AG04449 (cell line): Measurements from ENCODE around the gene DENND1A.

Source experiments
- CTCF ChIA-PET: fragments of 350-600 bp; formaldehyde crosslinking; extraction: SDS; loops from one replicate; lab custom pipeline; 2021; ENCODE audit warnings: antibody characterized with exemption; lab: Yijun Ruan, JAX
- POLR2A ChIA-PET: fragments of 400-600, 350-600 bp; formaldehyde crosslinking; extraction: SDS; loops from one replicate; lab custom pipeline; 2020; ENCODE audit warnings: antibody characterized with exemption, inconsistent platforms; lab: Yijun Ruan, JAX
- DNase-seq: peaks from one replicate; pipeline ENCODE4 v3.0.0-alpha.2; 2010; ENCODE audit warnings: low read depth, low spot score
- H3K4me3 ChIP-seq: 2 replicates; pipeline ENCODE4 v1.5.1; 2011; ENCODE audit warnings: low read depth, mild to moderate bottlenecking, control low read depth, low read length
- TF ChIP-seq, protein P1 (sequence below): IDR thresholded peaks from one replicate; pipeline ENCODE4 v1.5.1; 2011; ENCODE audit warnings: mild to moderate bottlenecking, moderate library complexity, low read length, control low read depth, inconsistent platforms; ENCODE audit not compliant: insufficient read depth; ENCODE audit errors: missing control alignments

Gene DENND1A

DNA sequence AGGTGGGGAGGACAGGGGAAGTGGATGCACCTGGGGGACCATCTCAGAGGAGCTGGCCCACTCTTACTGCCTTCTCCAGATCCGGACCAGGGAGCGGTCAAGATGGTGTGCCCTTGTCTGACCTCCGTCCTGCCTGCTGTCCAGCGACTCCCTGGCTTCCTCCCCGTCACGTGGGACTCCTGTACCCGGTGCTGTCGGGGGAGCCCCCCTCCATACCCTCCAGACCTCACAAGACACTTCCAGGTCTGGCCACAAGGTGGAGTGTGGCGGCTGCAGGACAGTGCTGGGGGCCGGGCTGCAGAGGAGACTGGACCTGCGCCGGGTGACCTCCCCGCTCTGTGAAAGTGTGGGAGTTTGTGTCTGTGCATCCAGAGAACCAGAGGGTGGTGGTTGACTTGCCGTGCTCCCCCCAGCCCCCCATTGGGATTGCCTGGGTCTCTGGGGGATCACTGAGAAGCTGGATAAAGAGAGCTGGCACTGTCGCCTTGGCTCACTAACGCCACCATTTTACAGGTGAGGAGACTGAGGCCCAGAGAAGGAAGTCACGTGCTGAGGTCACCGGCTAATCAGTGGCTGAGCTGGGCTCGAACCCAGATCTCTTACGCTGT, 575.8 kb downstream of the DENND1A start:
- H3K4me3 ChIP-seq = no peak overlapping the region
- DNase-seq = no peak
- POLR2A ChIA-PET = no interaction called here
- TF ChIP-seq, protein P1, sequence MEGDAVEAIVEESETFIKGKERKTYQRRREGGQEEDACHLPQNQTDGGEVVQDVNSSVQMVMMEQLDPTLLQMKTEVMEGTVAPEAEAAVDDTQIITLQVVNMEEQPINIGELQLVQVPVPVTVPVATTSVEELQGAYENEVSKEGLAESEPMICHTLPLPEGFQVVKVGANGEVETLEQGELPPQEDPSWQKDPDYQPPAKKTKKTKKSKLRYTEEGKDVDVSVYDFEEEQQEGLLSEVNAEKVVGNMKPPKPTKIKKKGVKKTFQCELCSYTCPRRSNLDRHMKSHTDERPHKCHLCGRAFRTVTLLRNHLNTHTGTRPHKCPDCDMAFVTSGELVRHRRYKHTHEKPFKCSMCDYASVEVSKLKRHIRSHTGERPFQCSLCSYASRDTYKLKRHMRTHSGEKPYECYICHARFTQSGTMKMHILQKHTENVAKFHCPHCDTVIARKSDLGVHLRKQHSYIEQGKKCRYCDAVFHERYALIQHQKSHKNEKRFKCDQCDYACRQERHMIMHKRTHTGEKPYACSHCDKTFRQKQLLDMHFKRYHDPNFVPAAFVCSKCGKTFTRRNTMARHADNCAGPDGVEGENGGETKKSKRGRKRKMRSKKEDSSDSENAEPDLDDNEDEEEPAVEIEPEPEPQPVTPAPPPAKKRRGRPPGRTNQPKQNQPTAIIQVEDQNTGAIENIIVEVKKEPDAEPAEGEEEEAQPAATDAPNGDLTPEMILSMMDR = peak; percentile 92
- CTCF ChIA-PET = interaction anchor here (0.7 to 10.5 kb wide), 20 partner anchors 10 to 1051 kb away, joined by 3 to 288 read pairs (median 6); no protein-coding TSS in a partner anchor

DNA sequence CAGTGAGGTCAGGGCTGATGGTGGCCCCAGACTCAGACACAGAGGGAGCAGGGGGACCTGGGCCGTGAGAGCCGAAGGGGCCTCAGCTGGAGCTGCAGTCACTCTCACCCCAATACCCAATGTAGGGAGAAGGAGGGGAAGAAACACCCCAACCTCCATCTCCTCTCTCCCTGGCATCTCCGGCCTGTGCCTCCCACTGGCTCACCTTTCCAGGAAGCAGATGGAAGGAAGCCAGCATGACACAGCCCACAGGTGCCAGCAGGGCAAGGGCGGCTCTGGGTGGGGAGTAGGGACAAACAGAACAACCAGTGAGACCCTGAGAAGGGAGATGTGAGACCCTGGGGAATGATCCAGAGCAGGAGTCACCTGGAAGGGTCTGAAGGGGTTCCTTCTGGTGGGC, 576.9 kb downstream of the DENND1A start:
- no peak for DNase-seq
- POLR2A ChIA-PET = no interaction called here
- no peak overlapping the region for H3K4me3 ChIP-seq
- TF ChIP-seq, protein P1 = no peak
- CTCF ChIA-PET = interaction anchor here (1.3 to 10.5 kb wide), 8 partner anchors 12 to 274 kb away, joined by 3 to 288 read pairs (median 22); no protein-coding TSS in a partner anchor

DNA sequence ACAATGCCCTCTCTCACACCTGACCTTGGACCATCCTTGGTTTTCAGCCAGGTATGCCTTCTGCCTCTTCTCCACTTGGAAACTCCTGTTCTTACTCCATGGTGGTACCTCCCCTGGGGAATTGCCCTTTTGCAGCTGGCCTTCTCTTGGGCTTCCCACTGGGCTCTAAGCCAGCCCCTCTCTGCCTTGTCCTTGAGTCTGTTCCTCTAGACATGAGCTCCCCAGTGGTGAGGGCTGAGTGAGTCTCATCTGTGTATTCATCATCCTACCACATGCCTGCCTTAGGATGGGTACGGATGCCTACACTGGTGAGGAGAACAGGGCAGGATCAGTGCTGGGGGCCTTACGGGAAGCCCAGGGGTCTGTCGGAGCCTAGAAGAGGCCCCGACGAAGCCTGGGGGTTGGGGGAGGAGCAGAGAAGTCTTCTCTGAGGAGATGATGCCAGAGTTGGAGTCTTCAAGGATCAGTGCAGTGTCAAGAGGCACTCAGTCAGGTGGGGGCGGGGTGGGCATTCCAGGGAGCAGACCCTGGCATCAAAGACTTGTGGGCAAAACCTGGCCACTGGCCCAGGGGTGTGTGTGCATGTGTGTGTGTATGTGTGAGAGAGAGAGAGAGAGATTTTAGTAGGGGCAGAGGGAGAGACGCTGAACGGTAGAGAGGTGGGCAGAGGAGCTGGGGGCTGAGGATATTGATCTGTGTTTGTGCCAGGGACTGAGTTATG, 579.2 kb downstream of the DENND1A start:
- DNase-seq = no peak
- TF ChIP-seq, protein P1 = no peak
- ChIA-PET CTCF (interaction anchor here (0.7 to 10.5 kb wide), 33 partner anchors 11 to 1226 kb away, joined by 3 to 288 read pairs (median 4); partner anchors contain the start of genes PDCL and ZBTB6), POLR2A (interaction anchor here (0.5 kb wide), 1 partner anchor 914 kb away, joined by 3 read pairs; no protein-coding TSS in a partner anchor)
- H3K4me3 ChIP-seq = no peak overlapping the region

DNA sequence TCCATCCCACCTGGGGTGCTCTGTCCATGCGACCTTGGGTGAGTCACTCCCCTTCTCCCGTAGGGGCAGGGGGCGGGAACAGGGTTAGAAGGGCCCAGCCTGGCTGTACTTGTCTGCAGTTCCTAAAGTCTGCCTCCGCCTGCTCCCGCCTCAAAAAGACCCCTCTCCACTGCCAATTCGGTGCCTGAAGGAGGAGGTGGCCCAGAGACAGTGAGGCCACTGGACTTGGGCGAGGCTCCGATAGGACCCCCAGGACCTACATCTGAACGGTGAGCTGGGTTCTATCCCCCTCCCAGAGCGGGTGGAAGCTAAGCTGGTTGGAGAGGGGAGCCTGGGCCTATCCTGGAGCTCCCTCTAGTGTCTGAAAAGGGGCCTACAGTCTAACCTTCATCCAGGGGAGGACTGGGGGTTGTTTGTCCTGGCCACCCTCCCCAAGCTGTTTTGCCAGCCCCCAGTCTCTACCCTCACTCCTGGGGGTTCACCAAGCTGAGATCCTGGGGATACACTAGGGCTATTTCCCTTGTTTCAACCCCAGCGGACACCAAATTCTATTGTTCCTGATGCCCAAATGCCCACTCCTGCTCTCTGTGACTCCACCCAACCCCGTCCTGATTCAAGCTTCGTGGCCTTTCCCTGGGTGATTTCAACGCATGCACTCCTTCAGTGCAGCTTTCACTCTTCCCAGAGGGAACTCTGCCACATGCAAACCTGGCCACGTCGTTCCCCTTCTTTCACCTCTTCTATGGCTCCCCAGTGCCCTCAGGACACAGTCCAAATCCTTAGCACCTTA, 580.0 kb downstream of the DENND1A start:
- ChIA-PET POLR2A (interaction anchor here (0.5 kb wide), 1 partner anchor 915 kb away, joined by 3 read pairs; no protein-coding TSS in a partner anchor), CTCF (interaction anchor here (0.7 to 10.5 kb wide), 56 partner anchors 7 to 1225 kb away, joined by 3 to 288 read pairs (median 4); partner anchors contain the start of genes PDCL and ZBTB6)
- TF ChIP-seq, protein P1 = peak; percentile 94
- H3K4me3 ChIP-seq = no peak overlapping the region
- no peak for DNase-seq

DNA sequence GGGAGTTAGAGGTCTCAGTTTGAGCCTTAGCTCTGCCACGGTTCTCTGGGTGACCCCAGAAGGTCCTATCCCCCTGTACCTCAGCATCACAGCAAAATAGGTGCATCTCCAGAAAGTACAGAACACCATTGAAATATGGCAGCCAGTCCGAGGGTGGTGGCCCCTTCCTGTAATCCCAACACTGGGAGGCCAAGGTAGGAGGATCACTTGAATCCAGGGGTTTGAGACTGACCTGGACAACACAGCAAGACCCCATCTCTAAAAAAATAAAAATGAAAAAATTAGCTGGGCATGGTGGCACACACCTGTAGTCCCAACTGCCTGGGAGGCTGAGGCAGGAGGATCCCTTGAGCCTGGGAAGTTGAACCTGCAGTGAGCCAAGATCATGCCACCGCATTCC, 580.9 kb downstream of the DENND1A start:
- POLR2A ChIA-PET = no interaction called here
- DNase-seq = no peak
- TF ChIP-seq, protein P1 = no peak
- no peak overlapping the region for H3K4me3 ChIP-seq
- CTCF ChIA-PET = interaction anchor here (0.8 to 10.5 kb wide), 30 partner anchors 8 to 1224 kb away, joined by 3 to 288 read pairs (median 5); no protein-coding TSS in a partner anchor
